Activated CD4-positive, alpha-beta T cell treated with anti-CD3 and anti-CD28 coated beads, Interleukin-2, amount 10 ng/mL, durations not matched to agents 7 days and 5 days (primary cell): ENCODE results near the gene PPP1R12A. TPM values are rescaled to one million over a fixed set of nuclear protein-coding genes. Genes with fewer than 3 reads are reported as not detected.

Experiments
- CTCF ChIA-PET: fragments of 350-600 bp; sonication (Branson Sonifier 250); formaldehyde crosslinking; loops from one replicate; lab custom pipeline; 2021; ENCODE audit warnings: antibody characterized with exemption; lab: Charles Lee
- POLR2A ChIA-PET: fragments of 350-600 bp; sonication (Branson Sonifier 250); formaldehyde crosslinking; loops from one replicate; lab custom pipeline; 2021; ENCODE audit warnings: antibody characterized with exemption; lab: Charles Lee
- DNase-seq: peaks from one replicate; pipeline ENCODE4 v3.0.0-alpha.2; 2020
- H3K27ac Mint-ChIP-seq: one replicate; pipeline ENCODE4 v1.8.0; 2021; ENCODE audit warnings: mild to moderate bottlenecking, moderate library complexity, mixed read lengths
- H3K27me3 Mint-ChIP-seq: one replicate; pipeline ENCODE4 v1.8.0; 2021; ENCODE audit warnings: mixed read lengths
- H3K36me3 Mint-ChIP-seq: one replicate; pipeline ENCODE4 v1.8.0; 2021; ENCODE audit warnings: low read depth, mixed read lengths
- H3K4me1 Mint-ChIP-seq: one replicate; pipeline ENCODE4 v1.8.0; 2021; ENCODE audit warnings: mixed read lengths
- H3K4me3 Mint-ChIP-seq: one replicate; pipeline ENCODE4 v1.8.0; 2021; ENCODE audit warnings: mild to moderate bottlenecking, moderate library complexity, mixed read lengths
- H3K9me3 Mint-ChIP-seq: one replicate; pipeline ENCODE4 v1.8.0; 2021; ENCODE audit warnings: mixed read lengths
- total RNA-seq, 2 experiments: library from RNA; stranded (reverse); gene quantifications; one replicate each; pipeline ENCODE4 v1.2.3, GENCODE V29; 2021

The PPP1R12A gene
- total RNA-seq, 2 experiments from 2014 or later = 89.4 to 124 TPM

DNA sequence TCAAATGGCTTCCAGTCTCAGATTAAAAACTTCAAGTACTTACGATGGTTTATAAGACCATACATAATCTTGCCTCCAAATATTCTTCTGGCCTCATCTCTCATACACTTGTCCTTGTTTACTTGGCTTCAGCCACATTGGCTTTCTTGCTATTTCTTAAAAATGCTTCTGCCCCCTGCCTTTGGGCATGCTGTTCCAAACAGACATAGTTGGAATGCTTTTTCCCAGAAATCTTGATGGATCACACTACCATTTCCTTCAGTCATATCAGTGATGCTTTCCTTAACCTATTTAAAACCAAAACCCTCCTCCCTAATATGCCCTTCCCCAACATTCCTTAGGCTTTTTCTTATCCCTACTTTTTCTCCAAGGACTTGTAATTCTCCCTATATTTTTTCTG, 169.7 kb downstream of the PPP1R12A start:
- Mint-ChIP-seq H3K4me3 (no peak overlapping the region), H3K9me3 (no peaks in the 10 kb centered on the region), H3K27me3 (no peaks in the 10 kb centered on the region), H3K4me1 (no peaks in the 10 kb centered on the region), H3K36me3 (no peaks in the 10 kb centered on the region), H3K27ac (no peak overlapping the region)
- no peak for DNase-seq
- ChIA-PET POLR2A (no interaction called here), CTCF (no interaction called here)

DNA sequence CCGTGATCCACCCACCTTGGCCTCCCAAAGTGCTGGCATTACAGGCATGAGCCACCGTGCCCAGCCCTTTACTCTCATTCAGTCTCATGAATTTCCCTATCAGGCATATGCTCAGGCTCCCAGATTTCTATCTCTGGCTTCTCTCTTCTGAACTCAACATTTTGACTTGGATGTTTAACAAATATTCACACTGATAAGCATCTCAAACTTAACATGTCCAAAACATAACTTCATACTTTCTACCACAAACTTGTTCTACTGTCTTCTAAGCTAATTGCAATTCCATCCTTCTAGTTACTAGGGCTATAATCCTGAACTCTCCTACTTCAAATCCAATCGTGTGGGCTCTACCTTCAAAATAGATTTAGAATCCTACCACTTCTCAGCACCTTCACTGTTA, 170.3 kb downstream of the PPP1R12A start:
- ChIA-PET CTCF (no interaction called here), POLR2A (no interaction called here)
- no peak overlapping the region for H3K4me3 Mint-ChIP-seq
- H3K27ac Mint-ChIP-seq = no peak overlapping the region
- no peaks in the 10 kb centered on the region for H3K4me1 Mint-ChIP-seq
- no peaks in the 10 kb centered on the region for H3K9me3 Mint-ChIP-seq
- H3K36me3 Mint-ChIP-seq = no peaks in the 10 kb centered on the region
- DNase-seq = no peak
- H3K27me3 Mint-ChIP-seq = no peaks in the 10 kb centered on the region

DNA sequence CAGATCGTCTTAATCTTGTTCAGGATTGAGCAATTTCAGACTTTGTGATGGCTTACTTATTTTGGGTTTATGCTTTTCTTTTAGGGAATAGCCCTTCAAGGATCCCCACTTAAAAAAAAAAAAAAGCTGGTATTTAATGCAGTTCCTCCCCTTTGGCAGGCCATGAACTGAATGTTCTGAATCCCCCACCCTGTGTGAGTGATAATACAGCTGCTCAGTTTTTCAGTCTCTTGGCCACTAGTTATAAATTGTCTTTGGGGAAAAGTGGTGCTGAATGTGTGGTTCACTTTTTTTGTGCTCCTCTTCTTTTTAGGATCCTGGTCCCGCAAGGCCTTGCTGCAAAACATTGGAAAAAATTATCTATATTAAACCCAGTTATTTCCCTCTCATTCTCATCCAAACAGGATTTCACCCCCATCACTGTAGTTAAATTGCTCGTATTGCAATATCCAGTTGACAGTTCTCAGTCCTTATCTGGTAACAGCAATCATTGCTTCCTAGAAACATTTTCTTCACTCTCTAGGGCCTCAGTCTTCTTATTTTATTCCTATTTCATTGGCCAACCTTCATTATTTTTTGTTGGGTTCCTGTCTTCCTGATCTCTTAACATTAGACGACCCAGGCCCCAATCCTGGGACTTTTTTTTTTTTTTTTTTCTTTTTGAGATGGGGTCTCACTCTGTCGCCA, 171.0 kb downstream of the PPP1R12A start:
- Mint-ChIP-seq H3K9me3 (no peaks in the 10 kb centered on the region), H3K4me3 (no peak overlapping the region), H3K4me1 (no peaks in the 10 kb centered on the region), H3K36me3 (no peaks in the 10 kb centered on the region), H3K27me3 (no peaks in the 10 kb centered on the region), H3K27ac (no peak overlapping the region)
- POLR2A ChIA-PET = no interaction called here
- DNase-seq = no peak
- CTCF ChIA-PET = no interaction called here

DNA sequence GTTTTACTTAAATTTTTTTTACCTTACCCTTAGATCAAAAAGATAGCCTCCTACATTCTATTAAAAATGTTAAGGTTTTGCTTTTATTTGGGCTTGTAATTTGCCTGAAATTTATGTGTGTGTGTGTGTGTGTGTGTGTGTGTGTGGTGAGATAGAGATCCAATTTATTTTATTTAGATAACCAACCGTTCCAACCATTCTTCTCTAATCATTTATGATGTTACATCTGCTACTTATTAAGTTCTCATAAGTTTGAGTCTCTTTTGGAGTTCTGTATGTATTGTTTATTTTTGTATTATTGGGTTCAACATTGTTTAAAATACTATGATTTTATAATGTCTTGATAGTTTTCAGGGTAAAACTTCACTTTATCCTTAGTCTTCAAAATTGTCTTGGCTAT, 173.6 kb downstream of the PPP1R12A start:
- no peak for DNase-seq
- POLR2A ChIA-PET = no interaction called here
- no peaks in the 10 kb centered on the region for H3K4me1 Mint-ChIP-seq

DNA sequence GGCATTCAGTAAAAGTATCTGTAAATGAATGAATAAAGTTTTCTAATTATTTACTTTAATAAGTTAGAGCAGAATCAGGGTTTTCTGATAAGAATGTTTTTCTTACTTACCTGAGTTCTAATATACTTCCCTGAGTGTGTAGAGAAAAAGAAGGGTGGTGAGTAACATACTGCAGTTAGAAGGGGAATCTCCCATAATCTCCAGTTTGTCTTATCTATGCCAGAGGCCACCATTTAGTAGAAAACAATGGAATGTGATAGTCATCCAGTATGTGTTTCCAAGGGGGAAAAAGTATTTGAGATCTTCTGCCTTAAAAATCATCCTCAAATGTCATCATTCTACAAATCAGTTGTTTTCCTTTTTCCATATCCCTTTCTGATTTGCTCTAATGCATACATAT, 187.6 kb downstream of the PPP1R12A start:
- Mint-ChIP-seq H3K27me3 (peaks cover 8% of the 10 kb centered on the region), H3K9me3 (no peaks in the 10 kb centered on the region), H3K4me1 (no peaks in the 10 kb centered on the region), H3K4me3 (no peak overlapping the region), H3K36me3 (no peaks in the 10 kb centered on the region), H3K27ac (no peak overlapping the region)
- no peak for DNase-seq
- ChIA-PET CTCF (no interaction called here), POLR2A (no interaction called here)

More for the DNA sequence above, 173.6 kb downstream of the PPP1R12A start:
- no peak overlapping the region for H3K27ac Mint-ChIP-seq
- H3K36me3 Mint-ChIP-seq = no peaks in the 10 kb centered on the region
- H3K4me3 Mint-ChIP-seq = no peak overlapping the region
- no peaks in the 10 kb centered on the region for H3K9me3 Mint-ChIP-seq
- CTCF ChIA-PET = interaction anchor here (1.7 kb wide), 1 partner anchor 35 kb away, joined by 4 read pairs; no protein-coding TSS in a partner anchor
- H3K27me3 Mint-ChIP-seq = no peaks in the 10 kb centered on the region

DNA sequence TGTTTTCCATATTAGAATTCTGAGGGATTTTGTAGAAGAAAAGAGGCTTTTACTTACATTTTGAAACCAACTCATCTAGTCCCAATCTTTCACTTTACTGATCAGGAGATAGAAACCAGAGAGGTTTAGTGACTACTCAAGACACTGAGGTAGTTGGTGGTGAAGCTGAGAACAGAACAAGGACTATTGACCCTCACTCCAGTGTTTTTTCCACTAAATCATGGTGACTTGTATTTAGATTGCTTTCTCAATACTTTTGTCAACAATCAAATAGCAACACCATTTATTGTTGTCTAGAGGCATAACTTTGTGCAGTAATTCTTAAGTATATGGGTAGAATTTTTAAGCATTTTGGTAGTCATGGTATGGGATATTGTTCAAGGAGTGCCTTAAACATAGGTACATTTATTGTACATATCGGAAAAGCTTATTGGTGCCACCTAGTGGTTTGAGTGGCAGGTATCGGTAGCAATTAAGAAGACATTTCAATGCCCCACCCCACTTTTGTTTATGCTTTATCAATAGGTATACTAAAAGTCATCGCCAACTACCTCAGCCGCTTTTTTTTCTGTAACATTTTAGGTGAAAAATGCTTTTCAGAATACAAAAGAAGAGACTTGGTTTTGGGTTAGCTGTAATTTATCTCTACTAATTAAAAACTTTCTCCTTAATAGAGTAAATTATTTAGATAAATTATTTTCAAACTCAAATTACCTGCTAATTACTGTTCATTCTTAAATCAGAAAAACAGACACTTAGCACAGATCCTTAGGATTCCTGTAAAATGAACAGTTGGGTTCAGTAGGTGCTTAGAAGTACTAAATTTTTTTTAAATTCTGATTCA, 196.8 kb downstream of the PPP1R12A start:
- H3K4me1 Mint-ChIP-seq = no peaks in the 10 kb centered on the region
- CTCF ChIA-PET = no interaction called here
- peaks cover 13% of the 10 kb centered on the region for H3K27me3 Mint-ChIP-seq

DNA sequence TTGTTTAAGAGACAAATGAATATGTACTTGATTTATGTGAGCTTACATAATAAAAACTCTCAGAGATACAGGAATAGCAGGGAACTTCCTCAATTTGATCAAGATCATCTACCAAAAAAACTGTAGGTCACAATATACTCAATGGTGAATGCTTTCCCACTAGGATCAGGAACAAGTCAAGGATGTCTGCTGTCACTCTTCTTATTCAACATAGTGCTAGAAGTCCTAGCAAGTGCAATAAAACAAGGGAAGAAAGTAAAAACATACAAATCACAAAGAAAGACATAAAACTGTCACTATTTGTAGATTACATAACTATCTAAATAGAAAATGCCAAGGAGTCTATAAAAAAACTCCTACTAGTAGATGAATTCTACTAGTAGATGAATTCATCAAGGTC, 202.3 kb downstream of the PPP1R12A start:
- DNase-seq = no peak
- H3K27me3 Mint-ChIP-seq = peaks cover 29% of the 10 kb centered on the region
- H3K4me1 Mint-ChIP-seq = no peaks in the 10 kb centered on the region
- no peaks in the 10 kb centered on the region for H3K36me3 Mint-ChIP-seq
- ChIA-PET CTCF (interaction anchor here (1.5 kb wide), 1 partner anchor 10 kb away, joined by 4 read pairs; no protein-coding TSS in a partner anchor), POLR2A (no interaction called here)
- H3K27ac Mint-ChIP-seq = no peak overlapping the region
- no peaks in the 10 kb centered on the region for H3K9me3 Mint-ChIP-seq
- H3K4me3 Mint-ChIP-seq = no peak overlapping the region

More for the DNA sequence above, 196.8 kb downstream of the PPP1R12A start:
- Mint-ChIP-seq H3K4me3 (no peak overlapping the region), H3K27ac (no peak overlapping the region), H3K36me3 (no peaks in the 10 kb centered on the region), H3K9me3 (no peaks in the 10 kb centered on the region)
- peak; percentile 59 for DNase-seq
- POLR2A ChIA-PET = no interaction called here

DNA sequence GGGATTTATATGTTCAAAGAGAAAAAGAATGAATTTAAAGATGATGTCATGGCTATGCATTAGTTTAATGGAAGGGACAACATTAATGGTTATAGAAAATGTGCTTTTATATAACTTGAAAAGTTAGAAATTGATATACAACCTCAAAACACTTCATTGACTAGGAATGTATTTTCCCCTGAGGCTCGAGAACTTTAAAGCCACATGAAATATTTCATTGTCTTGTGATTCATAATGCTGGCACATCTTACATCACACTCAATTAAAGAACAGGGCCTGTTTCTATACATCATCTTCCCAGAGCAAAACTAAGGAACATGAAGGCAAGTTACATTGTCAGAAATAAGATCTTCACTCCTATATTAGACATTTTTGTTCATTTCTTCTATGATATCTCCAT, 208.9 kb downstream of the PPP1R12A start:
- H3K4me3 Mint-ChIP-seq = no peak overlapping the region
- ChIA-PET POLR2A (no interaction called here), CTCF (interaction anchor here (1.0 kb wide), 1 partner anchor 35 kb away, joined by 4 read pairs; no protein-coding TSS in a partner anchor)

More for the DNA sequence above, 208.9 kb downstream of the PPP1R12A start:
- Mint-ChIP-seq H3K36me3 (no peaks in the 10 kb centered on the region), H3K27ac (no peak overlapping the region), H3K4me1 (no peaks in the 10 kb centered on the region), H3K9me3 (no peaks in the 10 kb centered on the region), H3K27me3 (peaks cover 16% of the 10 kb centered on the region)
- DNase-seq = no peak

Other genes starting within 250 kb of the PPP1R12A start
- 1 to 10 TPM; 7.6 to 8.0 TPM for gene PAWR, start 244.1 kb downstream of the PPP1R12A start, total RNA-seq
- not detected for gene OTOGL, start 164.4 kb upstream of the PPP1R12A start, total RNA-seq